Keratinocyte (primary cell): ENCODE measurements around the gene CCND1. TPM values are rescaled to one million over a fixed set of nuclear protein-coding genes. Genes with fewer than 3 reads are reported as not detected.
"Not testable (repeated sequence)": the region's sequence is repeated elsewhere in the genome, so short reads cannot be mapped to it uniquely, and the experiment has no call there.

Experiments used
- DNase-seq: peaks from one replicate; pipeline ENCODE4 v3.0.0-alpha.2; 2011; ENCODE audit warnings: low read depth, missing footprints, low spot score
- FAIRE-seq: peaks from 2 replicates; lab custom pipeline; 2011; peaks lifted over from hg19 to GRCh38; lab: Jason Lieb, UNC
- H2AFZ ChIP-seq: 2 replicates; pipeline ENCODE4 v1.6.0; 2012; ENCODE audit warnings: low read length, control low read depth, inconsistent platforms; ENCODE audit not compliant: control insufficient read depth
- H3K27ac ChIP-seq: 2 replicates; pipeline ENCODE4 v1.5.1; 2011; ENCODE audit warnings: low read length; ENCODE audit not compliant: control insufficient read depth, insufficient read depth
- H3K27me3 ChIP-seq: 3 replicates; pipeline ENCODE4 v1.6.0; 2011; ENCODE audit warnings: low read length; ENCODE audit not compliant: control insufficient read depth, insufficient read depth; ENCODE audit errors: extremely low read depth
- H3K36me3 ChIP-seq, 2 experiments: 2 replicates in 1 of 2; 3 replicates in 1 of 2; pipeline ENCODE4 v1.5.1; 2011; ENCODE audit warnings: low read length in 2 of 2, mild to moderate bottlenecking in 1 of 2; ENCODE audit not compliant: control insufficient read depth in 2 of 2, insufficient read depth in 2 of 2; ENCODE audit errors: extremely low read depth in 1 of 2
- H3K4me1 ChIP-seq: 3 replicates; pipeline ENCODE4 v1.5.1; 2011; ENCODE audit warnings: low read length; ENCODE audit not compliant: control insufficient read depth, insufficient read depth; ENCODE audit errors: extremely low read depth
- H3K4me2 ChIP-seq: 3 replicates; pipeline ENCODE4 v1.6.0; 2011; ENCODE audit warnings: low read depth, low read length; ENCODE audit not compliant: control insufficient read depth, insufficient read depth; ENCODE audit errors: extremely low read depth
- H3K4me3 ChIP-seq, 3 experiments: fragments of 200-600 bp in 1 of 3; sonication (generic) in 1 of 3; 2 replicates in 2 of 3; 3 replicates in 1 of 3; pipeline ENCODE4 v1.5.1; 2011 to 2016; ENCODE audit warnings: low read length in 3 of 3, mild to moderate bottlenecking in 3 of 3, control low read depth in 2 of 3, inconsistent platforms in 1 of 3, low read depth in 1 of 3, mixed read lengths in 1 of 3, mixed run types in 1 of 3, moderate library complexity in 1 of 3; ENCODE audit not compliant: control insufficient read depth in 2 of 3, insufficient read depth in 2 of 3; ENCODE audit errors: extremely low read depth in 1 of 3
- H3K79me2 ChIP-seq: 2 replicates; pipeline ENCODE4 v1.6.0; 2012; ENCODE audit warnings: low read length; ENCODE audit not compliant: control insufficient read depth, insufficient read depth
- H3K9ac ChIP-seq: 3 replicates; pipeline ENCODE4 v1.6.0; 2011; ENCODE audit warnings: low read length; ENCODE audit not compliant: control insufficient read depth, insufficient read depth; ENCODE audit errors: extremely low read depth
- H3K9me1 ChIP-seq: 3 replicates; pipeline ENCODE4 v1.6.0; 2011; ENCODE audit warnings: low read length; ENCODE audit not compliant: control insufficient read depth, insufficient read depth; ENCODE audit errors: extremely low read depth
- H3K9me3 ChIP-seq: 2 replicates; pipeline ENCODE4 v1.5.1; 2012; ENCODE audit warnings: low read depth, low read length; ENCODE audit not compliant: control insufficient read depth
- H4K20me1 ChIP-seq: 3 replicates; pipeline ENCODE4 v1.6.0; 2011; ENCODE audit warnings: low read length; ENCODE audit not compliant: control insufficient read depth, insufficient read depth; ENCODE audit errors: extremely low read depth
- EZH2 ChIP-seq: IDR thresholded peaks from one replicate; pipeline ENCODE4 v1.6.1; 2012; ENCODE audit warnings: inconsistent platforms, mild to moderate bottlenecking, low read length, moderate library complexity
- dilution Hi-C: fragments of 300-500 bp; cut with MboI; formaldehyde crosslinking; loops from one replicate; pipeline ENCODE4 v1.7.0; 2020; ENCODE audit warnings: low sequenced_read_pairs; ENCODE audit not compliant: extremely low pct_ligation_motif_present
- polyA plus RNA-seq, 5 experiments: library from polyadenylated mRNA; depleted of rRNA in 3 of 5; stranded (reverse) in 3 of 5; stranded (forward) in 1 of 5; unstranded in 1 of 5; fragments of >200 nt; gene quantifications; 1 replicate in 1 of 5; 2 replicates in 3 of 5; 3 replicates in 1 of 5; pipeline versions ENCODE4 v1.2.1 to v1.2.3, GENCODE V29; 2011 to 2012; ENCODE audit warnings: missing spikeins in 2 of 5, low read depth in 1 of 5, low replicate concordance in 1 of 5
- TF ChIP-seq, protein P1 (sequence below), 3 experiments: IDR thresholded peaks in 1 of 3; conservative IDR thresholded peaks in 1 of 3; optimal IDR thresholded peaks in 1 of 3; 2 replicates in 2 of 3; 3 replicates in 1 of 3; pipeline versions ENCODE3 to v1.5.1; 2011; ENCODE audit warnings: low read length in 3 of 3, mild to moderate bottlenecking in 3 of 3, moderate library complexity in 2 of 3, control low read depth in 1 of 3, inconsistent platforms in 1 of 3; ENCODE audit not compliant: insufficient read depth in 2 of 3; ENCODE audit errors: extremely low read depth in 1 of 3

The CCND1 gene
- polyA plus RNA-seq, 1 donor (not counting 4 experiments of a cell fraction or from before 2014, with no cell fraction given), result 124 TPM

DNA sequence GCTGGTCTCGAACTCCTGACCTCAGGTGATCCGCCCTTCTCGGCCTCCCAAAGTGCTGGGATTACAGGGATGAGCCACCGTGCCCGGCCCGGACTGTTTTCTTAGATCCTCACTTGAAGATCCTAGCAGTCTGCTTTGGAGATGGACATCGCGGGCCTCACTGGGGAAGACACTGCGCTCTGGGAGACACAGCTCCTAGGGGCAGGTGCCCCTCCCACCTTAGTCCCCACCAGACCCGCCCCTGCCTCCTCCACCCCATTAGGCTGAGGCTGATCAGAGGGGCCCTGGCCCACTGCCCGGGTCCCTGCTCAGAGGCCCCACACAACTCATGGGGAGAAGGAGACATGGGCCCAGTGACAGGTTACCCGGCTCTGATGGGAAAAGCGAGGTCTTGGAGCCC, 45.5 kb downstream of the CCND1 start:
- no peak overlapping the region for H3K4me2 ChIP-seq
- FAIRE-seq, result no peak
- H3K9me3 ChIP-seq, result no peaks in the 10 kb centered on the region
- TF ChIP-seq, protein P1, sequence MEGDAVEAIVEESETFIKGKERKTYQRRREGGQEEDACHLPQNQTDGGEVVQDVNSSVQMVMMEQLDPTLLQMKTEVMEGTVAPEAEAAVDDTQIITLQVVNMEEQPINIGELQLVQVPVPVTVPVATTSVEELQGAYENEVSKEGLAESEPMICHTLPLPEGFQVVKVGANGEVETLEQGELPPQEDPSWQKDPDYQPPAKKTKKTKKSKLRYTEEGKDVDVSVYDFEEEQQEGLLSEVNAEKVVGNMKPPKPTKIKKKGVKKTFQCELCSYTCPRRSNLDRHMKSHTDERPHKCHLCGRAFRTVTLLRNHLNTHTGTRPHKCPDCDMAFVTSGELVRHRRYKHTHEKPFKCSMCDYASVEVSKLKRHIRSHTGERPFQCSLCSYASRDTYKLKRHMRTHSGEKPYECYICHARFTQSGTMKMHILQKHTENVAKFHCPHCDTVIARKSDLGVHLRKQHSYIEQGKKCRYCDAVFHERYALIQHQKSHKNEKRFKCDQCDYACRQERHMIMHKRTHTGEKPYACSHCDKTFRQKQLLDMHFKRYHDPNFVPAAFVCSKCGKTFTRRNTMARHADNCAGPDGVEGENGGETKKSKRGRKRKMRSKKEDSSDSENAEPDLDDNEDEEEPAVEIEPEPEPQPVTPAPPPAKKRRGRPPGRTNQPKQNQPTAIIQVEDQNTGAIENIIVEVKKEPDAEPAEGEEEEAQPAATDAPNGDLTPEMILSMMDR (optimal IDR thresholded peaks at IDR 0.05 in 1 of 3, IDR thresholded peaks at IDR 0.05 in 1 of 3, conservative IDR thresholded peaks at IDR 0.05 in 1 of 3; ENCODE audit: extremely low read depth in 1 of 3, insufficient read depth in 2 of 3, low read length in 3 of 3), result no peak
- no peak for TF ChIP-seq EZH2
- no peak overlapping the region for H3K4me3 ChIP-seq
- H4K20me1 ChIP-seq, result no peaks in the 10 kb centered on the region
- dilution Hi-C loops, result no loop called here
- DNase-seq, result no peak
- no peaks in the 10 kb centered on the region for H3K9me1 ChIP-seq
- no peaks in the 10 kb centered on the region for H3K79me2 ChIP-seq
- H3K9ac ChIP-seq, result no peak overlapping the region
- peaks cover 11% of the 10 kb centered on the region for H3K4me1 ChIP-seq
- H3K27me3 ChIP-seq, result no peaks in the 10 kb centered on the region
- H3K36me3 ChIP-seq, result no peaks in the 10 kb centered on the region
- H3K27ac ChIP-seq, result no peak overlapping the region
- H2AFZ ChIP-seq, result no peak overlapping the region

DNA sequence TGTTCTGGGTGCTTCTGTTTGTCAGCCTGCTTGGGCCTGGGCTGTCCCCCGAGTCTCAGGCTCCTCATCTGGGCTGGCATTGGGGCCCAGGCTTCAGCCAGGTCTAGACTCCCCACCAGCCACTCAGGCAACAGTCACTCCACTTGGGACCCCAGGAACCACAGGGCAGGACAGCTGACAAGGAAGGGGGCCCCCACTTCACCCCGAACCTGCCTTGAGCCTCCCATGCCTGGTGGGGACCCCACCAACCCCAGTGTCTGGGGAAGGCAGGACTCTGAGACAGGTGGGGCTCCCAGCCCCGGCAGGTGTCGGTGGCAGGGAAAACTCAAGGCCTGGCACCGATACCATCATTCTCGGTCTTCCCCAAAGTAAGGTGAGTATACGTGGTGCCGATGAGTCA, 45.9 kb downstream of the CCND1 start:
- DNase-seq (no peak), FAIRE-seq (no peak)
- H3K9me1 ChIP-seq, result no peaks in the 10 kb centered on the region
- no peak overlapping the region for H2AFZ ChIP-seq
- H3K27me3 ChIP-seq, result no peaks in the 10 kb centered on the region
- dilution Hi-C loops, result no loop called here
- TF ChIP-seq, protein P1 (optimal IDR thresholded peaks at IDR 0.05 in 1 of 3, IDR thresholded peaks at IDR 0.05 in 1 of 3, conservative IDR thresholded peaks at IDR 0.05 in 1 of 3; ENCODE audit: extremely low read depth in 1 of 3, insufficient read depth in 2 of 3, low read length in 3 of 3), result no peak
- no peak for TF ChIP-seq EZH2
- H4K20me1 ChIP-seq, result no peaks in the 10 kb centered on the region
- H3K9me3 ChIP-seq, result no peaks in the 10 kb centered on the region
- H3K4me3 ChIP-seq, result no peak overlapping the region
- H3K4me1 ChIP-seq, result peaks cover 11% of the 10 kb centered on the region
- H3K79me2 ChIP-seq, result no peaks in the 10 kb centered on the region
- no peak overlapping the region for H3K27ac ChIP-seq
- H3K9ac ChIP-seq, result no peak overlapping the region
- no peaks in the 10 kb centered on the region for H3K36me3 ChIP-seq
- H3K4me2 ChIP-seq, result no peak overlapping the region

DNA sequence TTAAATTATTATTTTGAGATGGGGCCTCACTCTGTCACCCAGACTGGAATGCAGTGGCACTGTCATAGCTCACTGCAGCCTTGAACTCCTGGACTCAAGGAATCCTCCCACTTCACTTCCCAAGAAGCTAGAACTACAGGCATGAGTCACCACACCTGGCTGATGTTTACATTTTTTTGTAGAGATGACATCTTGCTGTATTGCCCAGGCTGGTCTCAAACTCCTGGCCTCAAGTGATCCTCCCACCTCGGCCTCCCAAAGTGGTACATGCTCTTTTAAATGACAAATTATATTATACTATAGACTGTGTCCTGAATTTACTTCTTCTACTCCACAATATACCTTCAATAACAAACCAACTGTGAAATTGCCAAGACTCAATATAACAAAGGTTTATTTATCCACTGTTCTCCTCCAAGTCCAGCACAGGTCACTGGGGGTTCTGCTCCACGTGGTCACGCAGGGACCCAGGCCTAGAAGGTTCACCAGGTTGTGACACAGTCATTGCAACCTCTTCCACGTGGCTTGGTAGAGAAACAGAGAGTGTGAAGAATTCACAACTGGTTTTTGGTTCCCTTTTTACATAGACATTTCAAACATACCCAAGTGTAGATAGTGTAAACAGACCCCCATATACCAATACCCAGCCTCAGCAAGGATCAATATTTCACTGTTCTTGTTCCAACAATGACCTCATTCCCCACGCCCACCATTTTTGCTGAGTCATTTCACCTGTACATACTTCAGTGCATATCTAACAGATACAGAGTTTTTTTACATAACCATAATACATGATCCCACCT, 47.2 kb downstream of the CCND1 start:
- H4K20me1 ChIP-seq, H3K4me3 ChIP-seq, H3K79me2 ChIP-seq, dilution Hi-C loops, H3K36me3 ChIP-seq, H3K4me2 ChIP-seq, H3K9ac ChIP-seq, H2AFZ ChIP-seq, H3K27me3 ChIP-seq, DNase-seq, H3K9me3 ChIP-seq, H3K9me1 ChIP-seq: not testable (repeated sequence)
- FAIRE-seq, result peak; percentile 36
- Histone ChIP-seq H3K4me1 (peaks cover 11% of the 10 kb centered on the region), H3K27ac (peak overlapping the region; percentile 37)
